ENCODE data around the gene LDAH.
"Not testable (repeated sequence)": the region's sequence is repeated elsewhere in the genome, so short reads cannot be mapped to it uniquely, and the experiment has no call there.

LDAH gene

DNA sequence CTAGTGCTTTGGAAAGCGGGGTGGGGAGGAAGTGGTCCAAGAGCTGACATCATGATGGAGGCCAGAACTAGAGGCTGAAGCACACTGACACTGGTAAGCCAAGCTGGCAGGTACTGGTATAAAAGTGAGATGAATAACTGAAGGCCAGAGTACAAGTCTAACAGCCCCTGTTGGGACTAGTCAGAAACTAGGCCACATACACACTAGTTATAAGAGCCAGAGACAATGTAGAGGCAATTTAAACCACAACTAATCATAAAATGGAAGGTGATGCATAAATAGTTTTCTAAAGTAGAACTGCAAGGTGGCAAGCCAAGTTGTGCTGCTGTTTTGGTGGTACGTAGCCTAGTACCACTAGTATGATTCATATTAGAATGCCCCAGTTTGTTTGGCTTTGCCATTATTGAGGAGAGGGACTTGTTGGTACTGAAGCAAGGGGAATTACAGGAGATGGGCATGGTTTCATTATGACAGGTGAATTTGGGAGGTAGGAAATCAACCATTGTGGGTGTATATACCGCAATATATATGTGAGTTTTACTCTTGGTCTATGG lies 98.3 kb downstream of the LDAH start:
- in situ Hi-C loops (cut with HindIII; ENCODE audit: low sequenced_read_pairs), result no loop called here

DNA sequence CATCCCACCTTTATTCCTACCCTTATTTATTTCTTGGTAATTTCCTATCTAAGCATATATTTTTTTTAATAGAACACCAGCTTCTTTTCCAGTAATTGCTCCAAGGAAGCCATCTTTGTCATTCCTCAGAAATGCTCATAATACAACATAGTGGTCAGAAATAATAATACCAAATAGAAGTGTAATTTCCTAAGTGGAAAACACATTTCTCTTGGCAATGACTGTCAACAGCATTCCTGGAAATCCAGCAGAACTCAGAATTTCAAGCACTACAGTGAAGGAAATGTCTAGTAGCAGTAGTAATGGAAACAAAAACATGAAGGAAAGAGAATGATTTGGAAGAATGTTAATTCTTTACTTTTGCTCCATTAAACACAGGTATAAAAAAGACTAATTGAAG lies 99.4 kb downstream of the LDAH start:
- in situ Hi-C loops (cut with HindIII; ENCODE audit: low sequenced_read_pairs), result no loop called here

DNA sequence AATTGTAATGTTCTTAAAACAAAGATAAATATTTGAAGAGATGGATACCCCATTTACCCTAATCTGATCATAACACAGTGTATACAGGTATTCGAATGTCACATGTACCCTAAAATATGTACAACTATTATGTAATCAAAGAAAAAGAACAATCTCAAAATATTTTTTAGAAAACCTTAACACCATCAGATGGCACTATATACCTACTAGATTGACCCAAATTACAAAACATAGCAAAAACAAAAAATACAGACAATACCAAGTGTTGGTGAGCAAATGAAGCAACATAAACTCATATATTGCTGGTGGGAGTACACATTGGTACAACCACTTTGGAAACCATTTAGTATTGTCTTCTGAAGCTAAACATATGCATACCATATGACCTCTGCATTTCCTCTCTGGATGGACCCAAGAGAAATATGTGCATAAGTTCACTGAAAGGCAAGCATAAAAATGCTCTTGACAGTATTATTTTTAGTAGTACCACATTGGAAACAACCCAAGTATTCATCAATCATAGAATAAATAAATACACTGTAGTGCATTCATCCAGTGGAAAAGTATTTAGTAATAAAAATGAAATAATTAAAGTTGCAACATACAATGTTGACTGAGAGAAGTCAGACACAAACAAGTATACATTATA lies 100.2 kb downstream of the LDAH start:
- in situ Hi-C loops (cut with HindIII; ENCODE audit: low sequenced_read_pairs), result no loop called here

DNA sequence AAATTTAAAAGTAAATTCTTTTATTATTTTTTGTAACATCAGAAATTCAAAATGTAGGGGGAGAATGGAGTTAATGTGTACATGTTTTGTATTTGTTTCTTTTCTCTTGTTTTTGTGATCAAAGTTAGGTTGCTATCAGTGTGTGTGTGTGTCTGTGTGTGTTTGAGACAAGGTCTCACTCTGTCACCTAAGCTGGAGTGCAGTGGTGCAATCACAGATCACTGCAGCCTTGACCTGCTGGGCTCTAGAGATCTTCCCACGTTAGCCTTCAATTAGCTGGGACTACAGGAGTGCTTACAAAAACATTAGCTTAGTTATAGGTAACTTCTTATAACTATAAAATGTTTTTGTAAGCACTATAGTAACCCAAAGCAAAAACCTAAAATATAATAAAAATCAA lies 105.3 kb downstream of the LDAH start:
- in situ Hi-C loops (cut with HindIII; ENCODE audit: low sequenced_read_pairs), result no loop called here

DNA sequence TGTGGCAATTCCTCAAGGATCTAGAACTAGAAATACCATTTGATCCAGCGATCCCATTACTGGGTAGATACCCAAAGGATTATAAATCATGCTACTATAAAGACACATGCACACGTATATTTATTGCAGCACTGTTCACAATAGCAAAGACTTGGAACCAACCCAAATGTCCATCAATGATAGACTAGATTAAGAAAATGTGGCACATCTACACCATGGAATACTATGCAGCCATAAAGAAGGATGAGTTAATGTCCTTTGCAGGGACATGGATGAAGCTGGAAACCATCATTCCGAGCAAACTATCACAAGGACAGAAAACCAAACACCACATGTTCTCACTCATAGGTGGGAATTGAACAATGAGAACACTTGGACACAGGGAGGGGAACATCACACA lies 106.7 kb downstream of the LDAH start:
- in situ Hi-C loops (cut with HindIII; ENCODE audit: low sequenced_read_pairs), result not testable (repeated sequence)

DNA sequence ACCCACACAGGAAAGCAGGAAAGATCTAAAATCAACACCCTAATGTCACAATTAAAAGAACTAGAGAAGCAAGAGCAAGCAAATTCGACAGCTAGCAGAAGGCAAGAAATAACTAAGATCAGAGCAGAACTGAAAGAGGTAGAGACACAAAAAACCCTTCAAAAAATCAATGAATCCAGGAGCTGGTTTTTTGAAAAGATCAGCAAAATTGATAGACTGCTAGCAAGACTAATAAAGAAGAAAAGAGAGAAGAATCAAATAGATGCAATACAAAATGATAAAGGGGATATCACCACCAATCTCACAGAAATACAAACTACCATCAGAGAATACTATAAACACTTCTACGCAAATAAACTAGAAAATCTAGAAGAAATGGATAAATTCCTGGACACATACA lies 108.5 kb downstream of the LDAH start:
- in situ Hi-C loops (cut with HindIII; ENCODE audit: low sequenced_read_pairs), result not testable (repeated sequence)

DNA sequence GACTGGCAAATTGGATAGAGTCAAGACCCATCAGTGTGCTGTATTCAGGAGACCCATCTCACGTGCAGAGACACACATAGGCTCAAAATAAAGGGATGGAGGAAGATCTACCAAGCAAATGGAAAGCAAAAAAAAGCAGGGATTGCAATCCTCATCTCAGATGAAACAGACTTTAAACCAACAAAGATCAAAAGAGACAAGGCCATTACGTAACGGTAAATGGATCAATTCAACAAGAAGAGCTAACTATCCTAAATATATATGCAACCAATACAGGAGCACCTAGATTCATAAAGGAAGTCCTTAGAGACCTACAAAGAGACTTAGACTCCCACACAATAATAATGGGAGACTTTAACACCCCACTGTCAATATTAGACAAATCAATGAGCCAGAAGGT lies 109.3 kb downstream of the LDAH start:
- in situ Hi-C loops (cut with HindIII; ENCODE audit: low sequenced_read_pairs), result not testable (repeated sequence)

DNA sequence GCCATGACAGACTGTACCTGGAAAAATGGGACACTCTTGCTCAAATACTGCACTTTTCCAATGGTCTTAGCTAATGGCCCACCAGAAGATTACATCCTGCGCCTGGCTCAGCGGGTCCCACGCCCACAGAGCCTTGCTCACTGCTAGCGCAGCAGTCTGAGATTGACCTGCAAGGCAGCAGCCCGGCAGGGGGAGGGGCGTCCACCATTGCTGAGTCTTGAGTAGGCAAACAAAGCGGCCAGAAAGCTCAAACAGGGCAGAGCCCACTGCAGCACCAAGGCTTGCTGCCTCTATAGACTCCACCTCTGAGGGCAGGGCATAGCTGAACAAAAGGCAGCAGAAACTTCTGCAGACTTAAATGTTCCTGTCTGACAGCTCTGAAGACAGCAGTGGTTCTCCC lies 111.3 kb downstream of the LDAH start:
- in situ Hi-C loops (cut with HindIII; ENCODE audit: low sequenced_read_pairs), result not testable (repeated sequence)

DNA sequence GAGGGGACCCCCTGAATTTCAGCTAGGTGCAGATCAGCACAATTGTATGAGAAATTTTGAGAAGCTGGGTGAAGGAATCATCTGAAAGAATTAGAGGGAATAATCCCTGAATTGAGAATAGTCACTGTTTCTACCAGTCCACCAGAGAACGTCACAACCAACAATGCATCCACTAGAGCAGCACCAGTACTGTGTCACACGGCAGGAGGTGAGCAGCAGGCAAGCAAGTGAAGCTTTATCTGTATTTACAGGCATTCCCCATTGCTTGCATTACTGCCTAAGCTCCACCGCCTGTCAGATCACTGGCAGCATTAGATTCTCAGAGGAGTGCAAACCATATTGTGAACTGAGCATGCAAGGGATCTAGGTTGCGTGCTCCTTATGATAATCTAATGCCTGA lies 115.3 kb downstream of the LDAH start:
- in situ Hi-C loops (cut with HindIII; ENCODE audit: low sequenced_read_pairs), result no loop called here

DNA sequence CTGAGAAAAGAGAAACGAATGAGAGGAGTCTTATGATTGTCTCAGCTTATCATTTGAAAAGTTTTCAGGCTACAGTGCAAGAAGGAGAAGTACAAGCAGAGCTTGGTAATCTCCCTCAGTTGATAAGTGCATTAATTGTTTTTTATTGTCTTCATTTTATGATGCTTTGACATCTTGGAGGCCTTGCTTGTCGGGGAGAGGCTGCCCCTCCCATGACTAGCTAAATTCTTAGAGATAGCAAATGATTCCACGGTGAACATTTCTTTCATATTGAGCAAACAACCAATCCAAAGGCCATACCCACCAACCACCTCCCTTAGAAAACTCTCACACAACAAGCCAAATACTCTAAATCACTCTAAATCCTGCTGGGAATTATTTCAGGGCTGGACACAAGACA lies 116.1 kb downstream of the LDAH start:
- in situ Hi-C loops (cut with HindIII; ENCODE audit: low sequenced_read_pairs), result no loop called here

DNA sequence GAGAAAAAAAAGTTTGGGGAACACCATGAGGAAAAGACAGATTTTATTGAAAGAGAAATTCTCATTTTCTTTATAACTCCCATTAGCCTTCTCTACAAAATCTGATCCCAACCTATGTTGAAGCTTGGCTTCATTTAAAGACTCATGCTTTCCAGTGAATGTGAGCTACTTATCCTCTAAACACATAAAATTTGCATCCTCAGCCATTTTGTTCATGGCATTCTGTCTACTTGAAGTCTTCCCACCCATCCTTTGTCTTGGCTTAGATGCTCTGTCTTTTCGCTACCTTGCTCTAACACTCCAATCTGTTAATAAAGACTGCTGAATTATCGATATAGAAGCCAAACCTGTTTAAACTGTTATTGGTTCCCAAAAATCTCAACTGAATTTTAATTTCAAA lies 116.7 kb downstream of the LDAH start:
- in situ Hi-C loops (cut with HindIII; ENCODE audit: low sequenced_read_pairs), result no loop called here

DNA sequence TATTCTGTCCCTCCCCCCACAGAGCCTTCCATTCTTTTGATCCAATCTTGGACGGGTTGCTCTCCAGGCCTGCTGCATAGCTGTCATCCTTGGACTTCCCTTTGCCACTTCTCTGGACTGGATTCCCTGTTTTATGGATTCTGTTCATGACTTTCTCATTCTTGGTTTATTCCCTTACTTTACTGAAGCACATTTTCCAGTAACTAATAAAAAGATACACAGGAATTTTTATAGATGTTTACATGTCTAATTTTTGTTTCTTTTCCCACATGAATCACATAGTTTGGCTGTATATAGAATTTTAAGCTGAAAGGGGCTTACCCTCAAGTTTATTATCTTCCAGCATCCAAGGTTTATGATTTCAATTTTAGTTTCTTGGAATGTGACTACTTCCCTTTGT lies 118.0 kb downstream of the LDAH start:
- in situ Hi-C loops (cut with HindIII; ENCODE audit: low sequenced_read_pairs), result no loop called here

DNA sequence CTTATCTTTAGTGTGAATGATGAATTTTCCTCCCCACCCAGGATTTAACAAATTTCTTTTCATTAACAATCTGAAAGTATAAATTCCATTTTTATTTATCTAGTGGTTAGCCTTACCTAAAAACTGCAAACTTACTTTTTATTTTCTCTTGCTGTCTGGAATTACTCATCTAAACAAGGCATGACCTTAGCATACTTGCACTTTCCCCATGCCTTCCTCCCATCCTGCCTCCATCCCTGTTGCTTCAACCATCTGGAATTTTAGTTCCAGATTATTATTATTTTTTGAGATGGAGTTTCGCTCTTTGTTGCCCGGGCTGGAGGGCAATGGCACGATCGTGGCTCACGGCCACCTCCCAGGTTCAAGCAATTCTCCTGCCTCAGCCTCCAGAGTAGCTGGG lies 120.3 kb downstream of the LDAH start:
- in situ Hi-C loops (cut with HindIII; ENCODE audit: low sequenced_read_pairs), result no loop called here

DNA sequence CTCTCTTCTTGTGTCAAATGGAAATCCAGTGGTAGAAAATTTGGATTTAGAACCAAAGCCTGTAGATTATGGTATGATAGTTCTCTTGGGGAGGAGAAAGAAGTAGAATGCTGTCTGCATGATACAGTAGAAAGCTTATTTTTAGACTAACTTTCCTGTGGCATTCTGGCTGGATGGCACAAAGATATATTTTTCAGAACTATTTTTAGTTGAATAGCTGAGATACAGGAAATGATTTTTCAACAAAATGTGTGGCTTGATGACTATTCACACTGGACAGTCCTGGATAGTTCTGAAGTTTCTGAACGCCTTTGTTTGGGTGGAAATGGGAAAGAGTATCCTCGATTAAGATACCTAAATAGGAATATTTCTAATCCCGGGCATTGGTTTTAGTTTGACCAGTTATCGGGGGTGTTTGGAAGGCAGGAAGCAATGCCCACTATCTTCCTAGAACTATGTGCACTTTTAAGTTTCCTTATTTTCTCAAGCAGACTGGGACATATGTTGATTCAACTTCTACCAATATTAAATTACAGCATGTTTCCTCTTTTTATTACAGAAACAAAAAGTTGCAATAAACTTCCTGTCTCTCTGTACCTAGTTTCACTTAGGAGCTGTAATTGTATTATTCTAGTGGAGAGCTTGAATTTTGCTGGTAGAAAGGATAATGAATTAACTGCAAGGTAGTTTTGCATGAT lies 123.8 kb downstream of the LDAH start:
- in situ Hi-C loops (cut with HindIII; ENCODE audit: low sequenced_read_pairs), result loop anchor here (5.0 to 10.0 kb wide), 2 partner anchors 58 to 216 kb away; no protein-coding TSS in a partner anchor

DNA sequence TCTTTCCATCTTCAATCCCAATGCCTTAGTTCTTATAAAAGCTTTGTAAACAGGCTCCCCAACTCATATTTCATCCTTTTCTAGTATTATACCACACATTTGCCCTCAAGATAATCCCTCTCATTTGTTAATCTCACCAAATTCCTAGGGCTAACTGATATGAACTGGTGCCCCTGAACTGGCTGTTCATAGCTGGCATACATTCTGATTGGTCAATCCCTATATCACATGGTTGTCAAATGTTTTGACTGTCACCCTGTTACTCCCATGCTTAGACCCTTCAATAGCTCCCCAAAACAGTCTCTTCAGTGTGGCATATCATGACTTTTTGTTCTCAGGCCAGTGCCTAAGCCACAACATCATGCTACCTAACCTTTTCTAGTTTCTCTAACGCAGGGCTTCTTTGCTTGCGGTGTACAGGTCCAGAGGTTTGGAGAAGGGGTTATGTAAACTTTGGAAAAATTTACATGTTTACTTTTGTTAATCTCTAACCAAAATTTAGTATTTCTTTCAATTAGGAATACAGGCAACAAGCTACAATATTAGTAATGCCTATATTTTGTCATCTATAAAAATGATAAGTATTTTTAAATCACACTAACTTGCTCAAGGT lies 125.5 kb downstream of the LDAH start:
- in situ Hi-C loops (cut with HindIII; ENCODE audit: low sequenced_read_pairs), result loop anchor here (5.0 to 10.0 kb wide), 2 partner anchors 60 to 217 kb away; no protein-coding TSS in a partner anchor

DNA sequence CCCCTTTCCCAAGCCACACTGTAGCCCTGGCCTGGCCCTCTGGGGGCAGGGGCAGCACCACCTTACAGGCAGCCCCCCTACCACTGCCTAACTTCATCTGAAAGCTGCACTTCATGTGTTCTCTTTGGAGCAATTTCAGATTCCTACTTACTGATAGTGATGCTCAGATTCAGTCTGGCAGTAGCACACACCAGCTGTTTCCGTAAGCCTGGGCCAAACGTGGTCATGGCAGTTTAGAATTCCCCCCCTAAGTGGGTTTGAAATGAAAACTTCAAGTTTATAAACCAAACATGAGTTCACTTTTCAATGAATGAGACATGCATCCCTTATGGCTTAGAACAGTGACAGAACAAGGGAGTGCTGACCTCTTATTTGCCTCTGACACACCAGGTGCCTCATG lies 126.5 kb downstream of the LDAH start:
- in situ Hi-C loops (cut with HindIII; ENCODE audit: low sequenced_read_pairs), result loop anchor here (5.0 to 10.0 kb wide), 2 partner anchors 61 to 218 kb away; no protein-coding TSS in a partner anchor

DNA sequence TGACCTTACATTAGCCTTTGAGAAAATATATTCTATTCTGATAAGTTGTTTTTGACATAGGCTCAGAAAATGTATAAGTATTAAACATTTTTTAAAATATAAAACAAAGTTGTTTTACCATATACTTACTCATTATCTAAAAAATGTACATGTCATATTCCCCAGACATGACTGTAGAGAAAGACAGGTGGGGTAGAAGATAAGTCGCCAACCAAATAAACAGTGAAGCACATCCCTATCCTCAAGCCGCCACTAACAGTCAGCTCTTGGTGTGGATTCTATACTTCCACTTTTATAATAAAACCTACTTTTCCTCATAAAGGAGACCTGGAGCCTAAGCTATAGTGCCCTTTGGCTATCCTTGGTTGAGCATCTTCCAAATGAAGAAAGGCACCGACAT lies 129.6 kb downstream of the LDAH start:
- in situ Hi-C loops (cut with HindIII; ENCODE audit: low sequenced_read_pairs), result loop anchor here (10.0 kb wide), 1 partner anchor 221 kb away; no protein-coding TSS in a partner anchor

DNA sequence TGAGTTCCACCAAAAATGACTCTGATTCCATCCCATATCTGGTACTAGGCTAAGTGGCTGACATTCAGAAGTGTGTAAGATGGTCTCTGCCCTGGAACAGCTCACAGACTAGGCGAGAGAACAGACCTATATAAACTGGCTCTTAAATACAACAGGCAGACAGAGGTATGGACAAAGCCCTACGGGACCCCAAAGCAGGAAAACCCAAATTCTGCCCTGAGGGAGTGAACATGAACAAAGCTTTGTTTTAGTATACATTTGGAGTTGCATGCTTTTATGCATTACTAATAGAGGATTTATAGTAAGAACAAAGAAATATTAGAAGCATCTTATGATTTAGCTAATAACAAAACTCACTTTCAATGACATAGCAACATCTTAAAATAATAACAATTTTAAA lies 130.8 kb downstream of the LDAH start:
- in situ Hi-C loops (cut with HindIII; ENCODE audit: low sequenced_read_pairs), result loop anchor here (10.0 kb wide), 1 partner anchor 223 kb away; no protein-coding TSS in a partner anchor

DNA sequence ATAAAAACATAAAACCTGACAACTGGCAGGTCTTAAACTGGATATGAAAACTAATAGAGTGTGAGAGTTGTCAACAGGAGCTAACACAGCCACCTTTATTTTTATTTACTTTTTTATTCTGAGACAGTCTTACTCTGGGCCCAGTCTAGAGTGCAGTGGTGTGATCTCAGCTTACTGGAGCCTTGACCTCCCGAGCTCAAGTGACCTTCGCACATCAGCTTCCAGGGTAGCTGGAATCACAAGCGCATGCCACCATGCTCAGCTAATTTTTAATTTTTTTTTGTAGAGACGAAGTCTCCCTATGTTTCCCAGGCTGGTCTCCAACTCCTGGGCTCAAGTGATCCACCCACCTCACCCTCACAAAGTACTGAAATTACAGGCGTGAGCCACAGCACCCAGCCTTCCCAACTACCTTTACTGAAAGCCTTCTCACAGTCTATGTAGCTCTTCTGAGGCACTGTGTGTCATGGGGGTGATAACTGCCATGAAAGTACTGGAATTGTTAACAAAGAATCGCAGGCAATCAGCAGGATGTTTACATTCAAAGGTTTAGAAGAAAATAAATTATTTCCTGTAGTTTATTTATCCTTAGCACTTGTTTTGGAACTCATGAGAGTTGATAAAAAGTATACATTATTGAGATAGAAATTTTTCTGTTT lies 131.7 kb downstream of the LDAH start:
- in situ Hi-C loops (cut with HindIII; ENCODE audit: low sequenced_read_pairs), result loop anchor here (10.0 kb wide), 1 partner anchor 224 kb away; no protein-coding TSS in a partner anchor

DNA sequence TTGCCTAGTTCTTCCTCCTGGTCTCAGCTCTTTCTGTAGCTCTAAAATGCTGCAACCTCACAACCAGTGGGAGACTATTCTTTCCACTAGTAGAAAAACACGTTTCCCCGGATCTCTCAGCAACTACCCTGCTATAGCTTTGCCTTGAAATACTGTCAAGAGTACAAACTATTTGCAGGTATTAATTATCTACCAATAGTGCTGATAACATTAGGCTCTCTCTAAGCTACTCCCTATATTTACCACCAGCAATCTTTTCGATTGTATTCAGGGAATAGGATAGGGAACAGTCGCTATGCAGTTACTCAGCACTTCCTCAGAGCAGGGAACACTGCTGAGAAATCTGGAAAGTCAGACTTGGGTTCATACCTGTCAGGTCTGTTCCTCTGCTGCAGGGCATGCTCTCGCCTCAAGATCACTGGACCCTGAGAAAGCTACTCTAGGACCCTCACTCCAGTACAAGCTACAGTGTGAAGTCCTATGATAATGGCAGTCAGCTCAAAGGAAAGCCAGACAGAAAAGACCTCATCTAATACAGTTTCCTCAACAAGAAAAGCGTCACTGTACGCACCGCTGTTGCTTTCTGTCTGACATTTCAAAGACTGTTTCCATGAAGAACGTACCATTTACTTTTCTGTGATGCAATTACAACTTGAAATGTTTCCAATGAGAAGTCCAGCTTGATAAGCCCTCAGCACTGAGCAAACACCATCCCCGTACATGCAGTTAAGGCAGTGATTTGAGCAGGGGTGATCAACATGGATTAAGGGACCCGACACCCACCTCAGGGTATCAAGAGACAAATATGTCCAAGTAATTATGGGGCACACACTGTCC lies 133.3 kb downstream of the LDAH start:
- in situ Hi-C loops (cut with HindIII; ENCODE audit: low sequenced_read_pairs), result loop anchor here (10.0 kb wide), 1 partner anchor 225 kb away; no protein-coding TSS in a partner anchor

All from DLD1 (cell line).